ENCODE results near the gene C1orf116. TPM values are rescaled to one million over a fixed set of nuclear protein-coding genes. Genes with fewer than 3 reads are reported as not detected.

C1orf116 gene
- polyA plus RNA-seq, 3 donors = 0.03 to 0.04 TPM; not detected in 1

- Histone ChIP-seq H3K9ac (ENCODE audit: insufficient read depth, low read length, poor library complexity, severe bottlenecking) (no peak overlapping the region), H3K4me1 (ENCODE audit: control insufficient read depth in 1 of 2, insufficient read depth in 2 of 2, low read length in 2 of 2) (peaks cover 20 to 23% of the 10 kb centered on the region in 2 donors), H3K36me3 (replicated peaks in 1 of 2; ENCODE audit: control insufficient read depth in 1 of 2, insufficient read depth in 2 of 2, low read length in 2 of 2) (no peaks in the 10 kb centered on the region), H4K20me1 (ENCODE audit: insufficient read depth, low read length) (no peaks in the 10 kb centered on the region), H2AFZ (ENCODE audit: insufficient read depth, low read depth, low read length, poor library complexity, severe bottlenecking) (no peak overlapping the region), H3K79me2 (ENCODE audit: insufficient read depth, low read length) (no peaks in the 10 kb centered on the region), H3K4me2 (replicated peaks; ENCODE audit: extremely low read depth, low read length, poor library complexity, severe bottlenecking) (no peak overlapping the region), H3K27me3 (ENCODE audit: control insufficient read depth in 2 of 2, insufficient read depth in 2 of 2, low read length in 2 of 2) (no peaks in the 10 kb centered on the region), H3K9me3 (replicated peaks in 1 of 2; ENCODE audit: control insufficient read depth in 1 of 2, insufficient read depth in 1 of 2, low read length in 2 of 2) (no peaks in the 10 kb centered on the region), H3K27ac (ENCODE audit: low read depth in 1 of 2, low read length in 2 of 2) (no peak overlapping the region), H3K4me3 (replicated peaks in 1 of 3; ENCODE audit: low read depth in 2 of 3, low read length in 3 of 3) (no peak overlapping the region)
- intact Hi-C loops (cut with micrococcal nuclease) = no loop called here
- 100% methylated on average over 1 of the region's 4 CpGs for WGBS (ENCODE audit: insufficient coverage)
- Mint-ChIP-seq H3K9me3 (peaks cover 0 to 2% (median 0%) of the 10 kb centered on the region in 7 donors), H3K4me3 (peak overlapping the region in 1 of 2 donors; percentile 51), H3K27ac (peak overlapping the region in 1 of 7 donors; percentile 67), H3K36me3 (peaks cover 0 to 2% of the 10 kb centered on the region in 2 donors), H3K4me1 (peaks cover 46% of the 10 kb centered on the region), H3K27me3 (ENCODE audit: low read depth in 3 of 3) (peaks cover 0 to 2% (median 0%) of the 10 kb centered on the region in 3 donors)
- no peak for TF ChIP-seq CTCF (IDR thresholded peaks at IDR 0.05)
- DNase-seq = peak in 2 of 3 donors; percentile 16 to 53
Measured at GRCh38 chr1:207020709-207021107, 11.8 kb downstream of the C1orf116 start.

GRCh38 chr1:207020065-207020708 is 12.4 kb downstream of the C1orf116 start:
- Histone ChIP-seq H3K4me3 (replicated peaks in 1 of 3; ENCODE audit: low read depth in 2 of 3, low read length in 3 of 3) (no peak overlapping the region), H3K4me2 (replicated peaks; ENCODE audit: extremely low read depth, low read length, poor library complexity, severe bottlenecking) (no peak overlapping the region), H3K27ac (ENCODE audit: low read depth in 1 of 2, low read length in 2 of 2) (no peak overlapping the region), H3K9ac (ENCODE audit: insufficient read depth, low read length, poor library complexity, severe bottlenecking) (no peak overlapping the region), H3K4me1 (ENCODE audit: control insufficient read depth in 1 of 2, insufficient read depth in 2 of 2, low read length in 2 of 2) (peaks cover 18 to 20% of the 10 kb centered on the region in 2 donors), H3K79me2 (ENCODE audit: insufficient read depth, low read length) (no peaks in the 10 kb centered on the region), H3K27me3 (ENCODE audit: control insufficient read depth in 2 of 2, insufficient read depth in 2 of 2, low read length in 2 of 2) (no peaks in the 10 kb centered on the region), H2AFZ (ENCODE audit: insufficient read depth, low read depth, low read length, poor library complexity, severe bottlenecking) (no peak overlapping the region), H3K9me3 (replicated peaks in 1 of 2; ENCODE audit: control insufficient read depth in 1 of 2, insufficient read depth in 1 of 2, low read length in 2 of 2) (no peaks in the 10 kb centered on the region), H4K20me1 (ENCODE audit: insufficient read depth, low read length) (no peaks in the 10 kb centered on the region), H3K36me3 (replicated peaks in 1 of 2; ENCODE audit: control insufficient read depth in 1 of 2, insufficient read depth in 2 of 2, low read length in 2 of 2) (no peaks in the 10 kb centered on the region)
- peak overlapping the region in 1 of 7 donors; percentile 67 for H3K27ac Mint-ChIP-seq
- H3K27me3 Mint-ChIP-seq (ENCODE audit: low read depth in 3 of 3) = peaks cover 0 to 2% (median 0%) of the 10 kb centered on the region in 3 donors
- H3K9me3 Mint-ChIP-seq = peaks cover 0 to 2% (median 0%) of the 10 kb centered on the region in 7 donors
- peaks cover 42% of the 10 kb centered on the region for H3K4me1 Mint-ChIP-seq
- TF ChIP-seq CTCF (IDR thresholded peaks at IDR 0.05) = no peak
- peaks cover 0 to 2% of the 10 kb centered on the region in 2 donors for H3K36me3 Mint-ChIP-seq
- intact Hi-C loops (cut with micrococcal nuclease) = no loop called here
- DNase-seq = no peak
- no peak overlapping the region for H3K4me3 Mint-ChIP-seq
- whole genome bisulfite sequencing (ENCODE audit: insufficient coverage) = no CpG with 5 or more reads among the region's 9 CpGs
